ENCODE measurements around the gene RERE. TPM values are rescaled to one million over a fixed set of nuclear protein-coding genes. Genes with fewer than 3 reads are reported as not detected.

The RERE gene
- total RNA-seq, 1 experiment from 2014 or later = 40.6 TPM

DNA sequence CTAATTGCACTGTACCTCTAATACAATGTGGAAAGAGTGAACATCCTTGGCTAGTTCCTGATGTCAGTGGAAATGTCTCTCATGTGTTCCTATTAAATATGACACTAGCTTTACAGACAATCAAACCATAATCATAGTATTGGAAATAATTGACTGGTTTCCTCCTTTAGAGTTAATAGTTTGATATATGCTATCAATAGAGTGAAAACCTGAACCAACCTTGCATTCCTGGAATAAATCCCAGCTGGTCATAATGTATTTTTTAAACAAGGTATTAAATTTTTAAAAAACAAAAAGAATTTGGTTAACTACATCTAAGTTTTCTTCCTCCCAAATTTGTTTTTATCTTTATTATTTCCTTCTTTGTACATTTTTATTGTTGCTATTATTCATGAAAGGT is 273.5 kb downstream of the RERE start:
- no peak overlapping the region for H3K4me3 ChIP-seq (replicated peaks in 1 of 2; ENCODE audit: low read depth in 1 of 2, low read length in 2 of 2)
- no peaks in the 10 kb centered on the region for H3K79me2 ChIP-seq (ENCODE audit: insufficient read depth, low read length)
- intact Hi-C loops (cut with micrococcal nuclease) = loop anchor here (10.0 kb wide), 1 partner anchor 139 kb away; no protein-coding TSS in a partner anchor
- no peaks in the 10 kb centered on the region for H3K27me3 ChIP-seq (ENCODE audit: insufficient read depth, low read length)
- no peaks in the 10 kb centered on the region for H3K9me3 ChIP-seq (ENCODE audit: control insufficient read depth in 1 of 2, insufficient read depth in 1 of 2, low read depth in 1 of 2, low read length in 2 of 2)
- ATAC-seq (no peak), DNase-seq (ENCODE audit: low read depth, low spot score) (no peak)
- POLR2A ChIA-PET = no interaction called here
- H3K36me3 ChIP-seq (ENCODE audit: control insufficient read depth in 1 of 2, insufficient read depth in 2 of 2, low read length in 2 of 2) = no peaks in the 10 kb centered on the region
- H3K27ac ChIP-seq (ENCODE audit: low read depth, low read length) = no peak overlapping the region
- no peak overlapping the region for H3K9ac ChIP-seq (ENCODE audit: low read length)
- no peaks in the 10 kb centered on the region for H3K4me1 ChIP-seq (ENCODE audit: control insufficient read depth in 1 of 2, insufficient read depth in 2 of 2, low read length in 2 of 2)
- CTCF ChIA-PET = no interaction called here
- no peaks in the 10 kb centered on the region for H4K20me1 ChIP-seq (ENCODE audit: insufficient read depth)
- RAD21 ChIA-PET (ENCODE audit: low non-redundant PET in 1 of 2, low total read pairs in 2 of 2, uncharacterized antibody in 2 of 2, unreplicated experiment in 2 of 2) = no interaction called here
- no peak for TF ChIP-seq FOSL1 (IDR thresholded peaks at IDR 0.05; ENCODE audit: low read depth)
- TF ChIP-seq, protein P1, sequence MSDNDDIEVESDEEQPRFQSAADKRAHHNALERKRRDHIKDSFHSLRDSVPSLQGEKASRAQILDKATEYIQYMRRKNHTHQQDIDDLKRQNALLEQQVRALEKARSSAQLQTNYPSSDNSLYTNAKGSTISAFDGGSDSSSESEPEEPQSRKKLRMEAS (IDR thresholded peaks at IDR 0.05) = no peak
- TF ChIP-seq ELF1 (IDR thresholded peaks at IDR 0.05; ENCODE audit: borderline replicate concordance, low read depth) = no peak
- TF ChIP-seq CEBPB (IDR thresholded peaks at IDR 0.05; ENCODE audit: low read depth) = no peak
- no peak for TF ChIP-seq RAD21 (IDR thresholded peaks at IDR 0.05; ENCODE audit: low read depth)
- TF ChIP-seq TCF7L2 (IDR thresholded peaks at IDR 0.05; ENCODE audit: borderline replicate concordance, extremely low read depth, insufficient read depth, insufficient read length) = no peak
- TF ChIP-seq, protein P2, sequence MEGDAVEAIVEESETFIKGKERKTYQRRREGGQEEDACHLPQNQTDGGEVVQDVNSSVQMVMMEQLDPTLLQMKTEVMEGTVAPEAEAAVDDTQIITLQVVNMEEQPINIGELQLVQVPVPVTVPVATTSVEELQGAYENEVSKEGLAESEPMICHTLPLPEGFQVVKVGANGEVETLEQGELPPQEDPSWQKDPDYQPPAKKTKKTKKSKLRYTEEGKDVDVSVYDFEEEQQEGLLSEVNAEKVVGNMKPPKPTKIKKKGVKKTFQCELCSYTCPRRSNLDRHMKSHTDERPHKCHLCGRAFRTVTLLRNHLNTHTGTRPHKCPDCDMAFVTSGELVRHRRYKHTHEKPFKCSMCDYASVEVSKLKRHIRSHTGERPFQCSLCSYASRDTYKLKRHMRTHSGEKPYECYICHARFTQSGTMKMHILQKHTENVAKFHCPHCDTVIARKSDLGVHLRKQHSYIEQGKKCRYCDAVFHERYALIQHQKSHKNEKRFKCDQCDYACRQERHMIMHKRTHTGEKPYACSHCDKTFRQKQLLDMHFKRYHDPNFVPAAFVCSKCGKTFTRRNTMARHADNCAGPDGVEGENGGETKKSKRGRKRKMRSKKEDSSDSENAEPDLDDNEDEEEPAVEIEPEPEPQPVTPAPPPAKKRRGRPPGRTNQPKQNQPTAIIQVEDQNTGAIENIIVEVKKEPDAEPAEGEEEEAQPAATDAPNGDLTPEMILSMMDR (IDR thresholded peaks at IDR 0.05 in 2 of 3, conservative IDR thresholded peaks at IDR 0.05 in 1 of 3; ENCODE audit: borderline replicate concordance in 1 of 3, insufficient read depth in 1 of 3, low read depth in 2 of 3, low read length in 2 of 3) = no peak
- no peak for TF ChIP-seq SP1 (IDR thresholded peaks at IDR 0.05; ENCODE audit: low read depth)
- no peak for TF ChIP-seq YY1 (IDR thresholded peaks at IDR 0.05; ENCODE audit: extremely low read depth, insufficient replicate concordance, low read depth, low read length)
- no peaks in the 10 kb centered on the region for H3K9me2 ChIP-seq (ENCODE audit: insufficient read depth)
- no TSS peak for BruUV-seq (replicated peaks)
- H3K4me2 ChIP-seq (ENCODE audit: low read length) = no peak overlapping the region
- H2AFZ ChIP-seq (ENCODE audit: low read depth, low read length, poor library complexity, severe bottlenecking) = no peak overlapping the region
